HG03442 (cell line): ENCODE measurements around the gene CYB5D1.
"Not testable (repeated sequence)": the region's sequence is repeated elsewhere in the genome, so short reads cannot be mapped to it uniquely, and the experiment has no call there.

ENCODE experiments used
- ATAC-seq: cut with Tn5 transposase; IDR thresholded peaks from one replicate; pipeline ENCODE4 v1.9.1; 2021; ENCODE audit warnings: mild to moderate bottlenecking, moderate library complexity; ENCODE audit not compliant: unreplicated experiment

CYB5D1 gene

DNA sequence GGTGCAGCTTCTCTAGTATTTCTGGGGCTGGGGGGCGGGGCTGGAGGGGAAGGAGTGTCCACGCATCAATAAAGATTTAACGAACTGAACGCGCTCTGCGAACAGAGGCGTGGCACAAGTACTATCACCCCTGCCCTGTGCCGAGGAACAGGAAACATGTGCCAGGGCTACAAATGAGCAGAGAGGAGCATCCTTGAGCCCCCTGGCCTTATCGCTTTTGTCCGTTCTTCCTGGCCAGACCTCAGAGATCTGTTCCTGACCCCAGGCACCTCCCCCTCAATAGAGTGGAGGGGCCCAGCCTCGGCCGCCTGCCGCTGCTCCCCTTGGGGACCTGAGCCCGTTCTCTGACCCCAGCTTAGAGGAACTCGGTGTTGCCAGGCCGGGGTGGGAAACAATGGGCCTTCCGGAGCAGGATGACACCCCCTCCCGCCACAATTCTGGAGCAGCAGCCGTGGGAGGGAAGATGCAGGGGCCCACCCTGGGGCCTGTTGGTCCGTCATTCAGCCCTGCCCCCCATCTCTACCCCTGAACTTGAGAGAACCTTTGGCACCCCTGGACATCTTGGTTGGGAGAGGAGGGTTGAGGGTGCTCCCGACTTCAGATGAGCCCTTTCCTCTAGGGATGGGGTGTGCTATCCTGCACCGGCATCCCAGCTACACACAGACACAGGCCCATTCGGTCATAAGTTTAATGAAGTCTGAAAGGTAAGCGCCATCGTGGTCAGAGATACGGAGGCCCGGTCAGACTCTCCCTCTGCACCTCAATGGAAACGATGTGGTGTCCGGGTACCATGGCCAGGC lies 1.6 kb upstream of the CYB5D1 start:
- ATAC-seq, result no peak

- ATAC-seq, result peak; percentile 71
These were observed 741 bp upstream of the CYB5D1 start, which contains the start of gene NAA38 for GRCh38 chr17:7856811-7857712. Gene NAA38, minus strand, starts transcription at chr17:7857559. Its CDS starts 96 bp downstream, at chr17:7857463.

DNA sequence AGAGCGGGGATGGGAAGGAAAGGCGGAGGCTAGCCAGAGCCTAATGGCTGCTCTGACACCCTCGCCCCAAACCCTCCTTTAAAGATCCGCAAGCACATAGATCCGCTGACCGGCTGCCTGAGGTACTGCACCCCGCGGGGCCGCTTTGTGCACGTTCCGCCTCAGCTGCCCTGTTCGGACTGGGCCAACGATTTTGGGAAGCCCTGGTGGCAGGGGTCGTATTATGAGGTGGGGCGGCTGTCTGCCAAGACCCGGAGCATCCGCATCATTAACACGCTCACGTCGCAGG lies 663 bp downstream of the CYB5D1 start:
- ATAC-seq, result no peak

GRCh38 chr17:7859028-7859427 lies 1.2 kb downstream of the CYB5D1 start:
- no peak for ATAC-seq

GRCh38 chr17:7862692-7863437 lies 5.1 kb downstream of the CYB5D1 start:
- no peak for ATAC-seq

- ATAC-seq, result not testable (repeated sequence)
These were observed 6.6 kb downstream of the CYB5D1 start for GRCh38 chr17:7864384-7864783.

- ATAC-seq, result no peak
These were observed 7.3 kb downstream of the CYB5D1 start for GRCh38 chr17:7864995-7865650.

DNA sequence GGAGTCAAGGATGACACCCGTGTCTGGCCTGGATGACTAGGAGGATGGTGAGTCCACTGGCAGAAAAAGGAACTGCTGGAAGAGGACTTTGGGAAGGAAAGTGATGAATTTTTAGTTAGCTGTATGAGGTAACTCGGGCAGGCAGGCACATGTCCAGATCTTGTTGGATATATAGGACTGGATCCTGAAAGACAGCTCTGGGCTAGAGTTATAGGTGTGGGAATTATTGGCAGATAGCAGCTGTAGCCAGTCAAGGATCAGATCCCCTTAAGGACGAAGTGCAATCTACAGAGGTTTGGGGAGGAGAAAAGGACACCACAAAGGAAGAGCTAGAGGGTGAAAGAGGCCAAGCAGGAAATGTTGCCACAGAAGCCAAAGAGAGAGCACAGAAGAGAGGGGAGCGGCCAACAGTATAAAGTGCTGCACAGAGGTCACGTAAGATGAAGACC lies 10.1 kb downstream of the CYB5D1 start:
- no peak for ATAC-seq

DNA sequence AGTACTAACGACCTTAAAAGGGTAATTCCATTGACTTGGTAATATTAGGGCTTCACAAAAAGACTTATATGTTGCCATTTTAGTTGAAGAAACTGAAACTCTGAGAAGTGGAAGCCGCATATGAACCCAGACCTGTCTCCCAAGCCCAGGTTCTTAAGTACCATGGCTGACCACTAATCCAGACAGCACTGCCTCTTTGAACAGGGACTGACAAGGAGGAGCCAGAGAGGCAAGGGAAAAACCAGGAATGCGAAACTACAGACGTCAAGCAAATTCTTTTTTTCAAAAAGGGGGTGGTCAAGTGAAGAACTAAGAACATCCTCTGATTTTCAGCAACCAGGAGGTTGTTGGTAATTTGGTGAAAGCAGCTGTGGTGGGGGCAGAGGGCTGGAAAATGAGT lies 15.2 kb downstream of the CYB5D1 start:
- ATAC-seq, result no peak

GRCh38 chr17:7875804-7876370 lies 18.1 kb downstream of the CYB5D1 start:
- no peak for ATAC-seq

GRCh38 chr17:7878234-7878633 lies 20.4 kb downstream of the CYB5D1 start:
- ATAC-seq, result no peak

- no peak for ATAC-seq
These were observed 22.5 kb downstream of the CYB5D1 start for GRCh38 chr17:7880076-7880868.

GRCh38 chr17:7881276-7882054 lies 23.7 kb downstream of the CYB5D1 start:
- no peak for ATAC-seq

GRCh38 chr17:7882068-7882467 lies 24.3 kb downstream of the CYB5D1 start:
- ATAC-seq, result no peak

DNA sequence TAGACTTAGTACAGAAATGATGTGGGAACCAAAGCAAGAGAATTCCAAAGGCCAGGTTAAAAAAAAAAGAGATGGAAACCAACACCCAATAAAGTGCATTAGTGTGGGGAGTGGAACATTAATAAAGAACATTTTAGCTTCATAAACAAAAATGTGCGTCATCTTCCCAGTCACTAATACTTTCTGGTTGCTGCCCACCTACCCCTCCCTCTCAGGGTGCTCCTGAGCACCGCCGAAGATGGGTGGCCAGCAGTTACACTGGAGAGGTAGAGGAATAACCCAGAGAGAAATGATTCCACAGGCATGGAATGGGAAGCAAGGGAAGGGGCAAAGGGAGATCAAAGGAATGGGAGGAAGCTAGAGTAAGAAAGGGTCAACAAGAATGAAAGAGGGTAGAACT lies 24.8 kb downstream of the CYB5D1 start:
- no peak for ATAC-seq

DNA sequence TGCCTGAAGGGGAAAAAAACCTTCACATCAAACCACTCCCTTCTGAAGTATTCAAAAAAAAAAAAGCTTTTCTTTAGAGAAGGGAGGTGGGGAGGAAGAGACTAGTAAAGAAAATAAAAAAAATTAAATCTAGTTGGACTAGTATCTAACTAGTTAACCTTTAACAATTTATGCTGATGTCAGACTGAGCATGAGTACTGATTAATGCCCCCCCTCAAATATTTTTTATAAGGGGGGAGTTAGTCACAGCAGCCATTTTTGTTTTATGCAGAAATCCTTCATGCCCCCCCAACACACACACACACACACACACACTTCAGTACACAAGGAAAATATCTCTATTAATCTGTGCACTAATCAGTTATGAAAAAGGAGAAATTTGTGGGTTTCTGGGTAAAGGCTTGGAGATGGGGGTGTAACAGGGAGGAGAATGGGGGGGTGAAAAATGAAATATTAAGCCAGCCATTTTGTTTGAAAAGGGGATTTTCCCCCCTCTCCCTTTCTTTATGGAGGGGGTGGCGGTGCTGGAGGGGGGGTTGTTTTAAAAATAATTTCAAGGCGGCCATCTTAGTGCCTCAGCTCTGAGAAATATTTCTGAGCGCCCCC lies 26.1 kb downstream of the CYB5D1 start:
- no peak for ATAC-seq

DNA sequence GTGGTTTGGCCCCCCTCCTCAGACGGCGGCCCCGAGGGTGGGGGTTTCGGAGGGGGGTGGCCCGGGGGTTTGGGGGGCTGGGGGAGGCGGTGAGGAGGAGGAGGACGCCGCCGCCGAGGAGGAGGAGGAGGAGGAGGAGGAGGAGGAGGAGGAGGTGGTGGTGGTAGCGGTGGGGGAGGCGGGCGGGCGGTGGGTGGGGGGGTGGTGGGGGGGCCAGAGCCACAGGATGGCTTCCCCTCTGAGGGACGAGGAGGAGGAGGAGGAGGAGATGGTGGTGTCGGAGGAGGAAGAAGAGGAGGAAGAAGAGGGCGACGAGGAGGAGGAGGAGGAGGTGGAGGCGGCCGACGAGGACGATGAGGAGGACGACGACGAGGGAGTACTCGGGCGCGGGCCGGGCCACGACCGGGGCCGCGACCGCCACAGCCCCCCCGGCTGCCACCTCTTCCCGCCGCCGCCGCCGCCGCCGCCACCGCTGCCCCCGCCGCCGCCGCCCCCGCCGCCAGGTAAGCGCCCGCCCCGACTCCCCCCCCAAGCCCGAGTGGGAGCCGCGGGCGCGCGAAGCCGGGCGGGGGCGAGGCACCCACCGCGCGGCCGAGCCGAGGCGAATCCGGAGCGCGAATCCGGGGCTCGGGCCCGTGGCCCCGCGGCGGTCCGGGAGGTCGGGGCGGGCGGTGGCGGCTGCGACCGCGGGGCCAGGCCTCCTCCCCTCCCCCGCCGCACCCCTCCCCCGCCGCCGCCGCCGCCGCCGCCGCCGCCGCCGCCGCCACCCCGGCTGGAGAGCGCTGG lies 27.0 kb downstream of the CYB5D1 start:
- peak; percentile 19 for ATAC-seq
